H9 (cell line): ENCODE results near the gene IL33. TPM values are rescaled to one million over a fixed set of nuclear protein-coding genes. Genes with fewer than 3 reads are reported as not detected.

Experiments used
- DNase-seq: peaks from one replicate; pipeline ENCODE4 v3.0.0-alpha.2; 2017
- H2AFZ ChIP-seq: one replicate; pipeline ENCODE4 v1.6.1; 2013; ENCODE audit warnings: mild to moderate bottlenecking, low read length, control low read depth, moderate library complexity
- H2AK5ac ChIP-seq: 2 replicates; pipeline ENCODE4 v1.6.1; 2013; ENCODE audit warnings: low read length, control low read depth, mixed read lengths; ENCODE audit not compliant: insufficient read length
- H2BK120ac ChIP-seq: one replicate; pipeline ENCODE4 v1.6.1; 2013; ENCODE audit warnings: low read depth, mild to moderate bottlenecking, low read length, control low read depth, inconsistent platforms; ENCODE audit not compliant: poor library complexity, severe bottlenecking
- H2BK12ac ChIP-seq: 2 replicates; pipeline ENCODE4 v1.6.1; 2013; ENCODE audit warnings: low read length, control low read depth, mixed read lengths, low read depth; ENCODE audit not compliant: insufficient read length
- H2BK15ac ChIP-seq: 2 replicates; pipeline ENCODE4 v1.6.1; 2013; ENCODE audit warnings: low read depth, low read length, control low read depth
- H2BK20ac ChIP-seq: one replicate; pipeline ENCODE4 v1.6.1; 2013; ENCODE audit warnings: low read depth, mild to moderate bottlenecking, low read length, control low read depth, inconsistent platforms; ENCODE audit not compliant: poor library complexity, severe bottlenecking
- H2BK5ac ChIP-seq: 2 replicates; pipeline ENCODE4 v1.6.1; 2013; ENCODE audit warnings: low read length, control low read depth, mixed read lengths; ENCODE audit not compliant: insufficient read length
- H3K14ac ChIP-seq: 2 replicates; pipeline ENCODE4 v1.6.1; 2013; ENCODE audit warnings: low read length, control low read depth; ENCODE audit not compliant: insufficient read depth
- H3K18ac ChIP-seq: 2 replicates; pipeline ENCODE4 v1.6.1; 2013; ENCODE audit warnings: low read depth, mild to moderate bottlenecking, mixed read lengths, low read length, control low read depth; ENCODE audit not compliant: insufficient read length
- H3K23ac ChIP-seq: 2 replicates; pipeline ENCODE4 v1.6.1; 2013; ENCODE audit warnings: low read length, control low read depth, mixed read lengths, low read depth; ENCODE audit not compliant: insufficient read length
- H3K23me2 ChIP-seq: 2 replicates; pipeline ENCODE4 v1.6.1; 2013; ENCODE audit warnings: low read depth, mild to moderate bottlenecking, mixed read lengths, low read length, control low read depth; ENCODE audit not compliant: insufficient read length, poor library complexity, severe bottlenecking
- H3K27ac ChIP-seq: 2 replicates; pipeline ENCODE4 v1.5.1; 2013; ENCODE audit warnings: low read length, control low read depth, mixed read lengths, low read depth; ENCODE audit not compliant: insufficient read length
- H3K27me3 ChIP-seq: 2 replicates; pipeline ENCODE4 v1.6.1; 2013; ENCODE audit warnings: low read length, control low read depth, inconsistent platforms; ENCODE audit not compliant: insufficient read depth
- H3K4ac ChIP-seq: 2 replicates; pipeline ENCODE4 v1.6.1; 2013; ENCODE audit warnings: low read depth, mild to moderate bottlenecking, control low read depth, inconsistent platforms, low read length, moderate library complexity
- H3K4me1 ChIP-seq: 2 replicates; pipeline ENCODE4 v1.6.1; 2013; ENCODE audit warnings: low read length, control low read depth, inconsistent platforms; ENCODE audit not compliant: insufficient read depth
- H3K4me2 ChIP-seq: 2 replicates; pipeline ENCODE4 v1.6.1; 2013; ENCODE audit warnings: low read length, control low read depth, mixed read lengths; ENCODE audit not compliant: insufficient read length, insufficient read depth
- H3K56ac ChIP-seq: 2 replicates; pipeline ENCODE4 v1.6.1; 2013; ENCODE audit warnings: low read depth, mild to moderate bottlenecking, mixed read lengths, low read length, control low read depth; ENCODE audit not compliant: insufficient read length
- H3K79me1 ChIP-seq: 2 replicates; pipeline ENCODE4 v1.6.1; 2013; ENCODE audit warnings: low read depth, mild to moderate bottlenecking, moderate library complexity, low read length, control low read depth, inconsistent platforms; ENCODE audit not compliant: insufficient read depth, poor library complexity, severe bottlenecking
- H3K79me2 ChIP-seq: 2 replicates; pipeline ENCODE4 v1.6.1; 2013; ENCODE audit warnings: low read length, control low read depth, inconsistent platforms; ENCODE audit not compliant: insufficient read depth
- H3K9ac ChIP-seq: 2 replicates; pipeline ENCODE4 v1.6.1; 2013; ENCODE audit warnings: low read length, control low read depth, mixed read lengths; ENCODE audit not compliant: insufficient read length; ENCODE audit errors: extremely low read depth
- H3K9me3 ChIP-seq: one replicate; pipeline ENCODE4 v1.6.1; 2013; ENCODE audit warnings: low read depth, low read length, inconsistent platforms; ENCODE audit not compliant: control insufficient read depth
- H3T11ph ChIP-seq: one replicate; pipeline ENCODE4 v1.6.1; 2013; ENCODE audit warnings: mild to moderate bottlenecking, low read length, control low read depth, inconsistent platforms
- H4K20me1 ChIP-seq: one replicate; pipeline ENCODE4 v1.6.1; 2013; ENCODE audit not compliant: control insufficient read depth, insufficient read length, insufficient read depth
- H4K5ac ChIP-seq: 2 replicates; pipeline ENCODE4 v1.6.1; 2013; ENCODE audit warnings: low read depth, mild to moderate bottlenecking, mixed read lengths, low read length, control low read depth; ENCODE audit not compliant: insufficient read length
- H4K8ac ChIP-seq: replicated peaks from 2 replicates; pipeline ENCODE4 v1.6.1; 2013; ENCODE audit warnings: low read length, control low read depth, mixed read lengths, low read depth; ENCODE audit not compliant: insufficient read length
- H4K91ac ChIP-seq: 2 replicates; pipeline ENCODE4 v1.6.1; 2013; ENCODE audit warnings: low read depth, mild to moderate bottlenecking, moderate library complexity, mixed read lengths, low read length, control low read depth; ENCODE audit not compliant: insufficient read length
- H3K27ac Mint-ChIP-seq, 3 experiments: 2 replicates in 2 of 3; 3 replicates in 1 of 3; pipeline ENCODE4 v1.8.0; 2020 to 2021; ENCODE audit warnings: mixed read lengths in 3 of 3, mild to moderate bottlenecking in 1 of 3, moderate library complexity in 1 of 3
- H3K27me3 Mint-ChIP-seq: 2 replicates; pipeline ENCODE4 v1.8.0; 2021; ENCODE audit warnings: low read depth, mild to moderate bottlenecking, moderate library complexity, mixed read lengths
- H3K36me3 Mint-ChIP-seq, 3 experiments: 2 replicates in 2 of 3; 3 replicates in 1 of 3; pipeline ENCODE4 v1.8.0; 2020 to 2021; ENCODE audit warnings: low read depth in 3 of 3, mixed read lengths in 3 of 3; ENCODE audit not compliant: insufficient read depth in 1 of 3
- H3K4me1 Mint-ChIP-seq, 2 experiments: 2 replicates each; pipeline ENCODE4 v1.8.0; 2020; ENCODE audit warnings: mixed read lengths in 2 of 2
- H3K4me3 Mint-ChIP-seq, 2 experiments: 2 replicates in 1 of 2; 3 replicates in 1 of 2; pipeline ENCODE4 v1.8.0; 2020 to 2021; ENCODE audit warnings: mild to moderate bottlenecking in 2 of 2, mixed read lengths in 2 of 2, moderate library complexity in 1 of 2
- H3K9me3 Mint-ChIP-seq, 2 experiments: 2 replicates in 1 of 2; 3 replicates in 1 of 2; pipeline ENCODE4 v1.8.0; 2020; ENCODE audit warnings: mild to moderate bottlenecking in 2 of 2, mixed read lengths in 2 of 2, moderate library complexity in 1 of 2
- CTCF ChIP-seq: fragments of 200-600 bp; sonication (generic); conservative IDR thresholded peaks from 3 replicates; pipeline ENCODE4 v1.8.0; 2021; ENCODE audit warnings: antibody characterized with exemption, mild to moderate bottlenecking
- WGBS: extraction: QIAGEN DNeasy Blood & Tissue Kit; methylation state at CpG from one replicate; pipeline ENCODE4 v1.1.7; 2013; ENCODE audit warnings: missing lambda C conversion rate, low lambda C conversion rate, mixed read lengths; ENCODE audit not compliant: insufficient read length; ENCODE audit errors: extremely low coverage; 5-methylcytosine and 5-hydroxymethylcytosine counted together
- total RNA-seq: library from RNA; stranded (reverse); gene quantifications from 2 replicates; pipeline ENCODE4 v1.2.1, GENCODE V29; 2021

IL33 gene
- total RNA-seq, 1 experiment from 2014 or later = not detected

- Histone ChIP-seq H4K8ac (no peak overlapping the region), H3K79me2 (no peaks in the 10 kb centered on the region), H3K27me3 (no peaks in the 10 kb centered on the region), H2BK20ac (no peak overlapping the region), H3K27ac (no peak overlapping the region), H3K18ac (no peak overlapping the region), H3K9me3 (no peaks in the 10 kb centered on the region), H2BK15ac (no peak overlapping the region), H3K23ac (no peak overlapping the region), H2BK120ac (no peak overlapping the region), H3K56ac (no peak overlapping the region), H4K91ac (no peak overlapping the region), H3K9ac (no peak overlapping the region), H4K5ac (no peak overlapping the region), H3K4ac (no peak overlapping the region), H3K14ac (no peak overlapping the region), H3K4me2 (no peak overlapping the region), H3K79me1 (no peaks in the 10 kb centered on the region), H2AK5ac (no peak overlapping the region), H4K20me1 (no peaks in the 10 kb centered on the region), H3K4me1 (no peaks in the 10 kb centered on the region), H2BK5ac (no peak overlapping the region), H2AFZ (no peak overlapping the region), H2BK12ac (no peak overlapping the region), H3T11ph (no peak overlapping the region), H3K23me2 (no peaks in the 10 kb centered on the region)
- no peak for TF ChIP-seq CTCF
- Mint-ChIP-seq H3K36me3 (peaks cover 0 to 5% (median 2%) of the 10 kb centered on the region in 3 experiments; a peak in 4 of 7 replicates), H3K9me3 (peaks cover 3 to 8% of the 10 kb centered on the region in 2 experiments; a peak in 4 of 5 replicates), H3K4me3 (no peak overlapping the region), H3K27me3 (no peaks in the 10 kb centered on the region; the same call in 1 of the 2 replicates), H3K27ac (no peak overlapping the region; a peak in 1 of 7 replicates), H3K4me1 (peaks cover 4 to 10% of the 10 kb centered on the region in 2 experiments)
- no peak for DNase-seq
- whole genome bisulfite sequencing = no CpG with 5 or more reads among the region's 2 CpGs
Observed at GRCh38 chr9:6239694-6240093, 24.1 kb downstream of the IL33 start.
